A549 (cell line): ENCODE measurements around the gene SMPD2. TPM values are rescaled to one million over a fixed set of nuclear protein-coding genes. Genes with fewer than 3 reads are reported as not detected.

ENCODE experiments used
- ATAC-seq, 2 experiments: fragments of 200-7000 bp in 1 of 2; fragments of >200 bp in 1 of 2; cut with Nextera tagmentation in 1 of 2; cut with Tn5 transposase in 1 of 2; 3 replicates each; pipeline versions ENCODE4 v1.8.0 to v1.9.1; 2018 to 2020; ENCODE audit warnings: mild to moderate bottlenecking in 1 of 2, moderate library complexity in 1 of 2
- CTCF ChIA-PET: fragments of 300-600 bp; sonication (Branson Sonifier 250); formaldehyde crosslinking; extraction: SDS; loops from one replicate; lab custom pipeline; 2021; ENCODE audit warnings: antibody characterized with exemption, inconsistent platforms; lab: Yijun Ruan, JAX
- POLR2A ChIA-PET: fragments of 350-600 bp; formaldehyde crosslinking; extraction: SDS; loops from one replicate; lab custom pipeline; 2021; ENCODE audit warnings: antibody characterized with exemption, inconsistent platforms; lab: Yijun Ruan, JAX
- DNase-seq, 2 experiments: peaks; one replicate each; pipeline versions ENCODE4 v3.0.0 to v3.0.0-alpha.2; 2011 to 2016; ENCODE audit warnings: low read depth in 1 of 2, low spot score in 1 of 2
- FAIRE-seq: peaks from 2 replicates; lab custom pipeline; 2011; peaks lifted over from hg19 to GRCh38; lab: Jason Lieb, UNC
- H3K27ac ChIP-seq, 2 experiments: fragments of >200 bp; sonication (Bioruptor Twin); formaldehyde crosslinking; 3 replicates each; pipeline ENCODE4 v1.5.1; 2016 to 2017
- H3K4me1 ChIP-seq: fragments of >200 bp; sonication (Bioruptor Twin); formaldehyde crosslinking; 3 replicates; pipeline ENCODE4 v1.6.1; 2016
- H3K4me2 ChIP-seq: fragments of >200 bp; sonication (Bioruptor Twin); formaldehyde crosslinking; 3 replicates; pipeline ENCODE4 v1.6.1; 2016
- H3K4me3 ChIP-seq: fragments of >200 bp; sonication (Bioruptor Twin); formaldehyde crosslinking; 3 replicates; pipeline ENCODE4 v1.5.1; 2016
- H3K9me3 ChIP-seq: fragments of >200 bp; sonication (Bioruptor Twin); formaldehyde crosslinking; 3 replicates; pipeline ENCODE4 v1.6.1; 2016
- BCL3 ChIP-seq: fragments of >200 bp; sonication (Bioruptor Twin); formaldehyde crosslinking; IDR thresholded peaks from 3 replicates; pipeline ENCODE4 v1.6.1; 2016
- CEBPB ChIP-seq, 2 experiments: fragments of >200 bp in 1 of 2; sonication (Bioruptor Twin) in 1 of 2; formaldehyde crosslinking in 1 of 2; IDR thresholded peaks; 2 replicates each; pipeline ENCODE4 v1.6.1; 2012 to 2016
- E2F6 ChIP-seq: IDR thresholded peaks from 2 replicates; pipeline ENCODE4 v1.6.1; 2012; ENCODE audit warnings: low read depth, borderline replicate concordance
- EP300 ChIP-seq, 2 experiments: fragments of >200 bp; sonication (Bioruptor Twin); formaldehyde crosslinking; IDR thresholded peaks; 2 replicates in 1 of 2; 3 replicates in 1 of 2; pipeline ENCODE4 v1.6.1; 2016 to 2017
- FOSL2 ChIP-seq, 2 experiments: fragments of 450-650 bp in 1 of 2; fragments of >200 bp in 1 of 2; sonication (Bioruptor Twin) in 1 of 2; formaldehyde crosslinking; IDR thresholded peaks; 2 replicates each; pipeline versions ENCODE4 v1.5.0 to v1.6.1; 2016 to 2020; ENCODE audit warnings: mild to moderate bottlenecking in 1 of 2, moderate library complexity in 1 of 2
- FOXS1 ChIP-seq: fragments of 250-450 bp; sonication (Bioruptor Pico); IDR thresholded peaks from 2 replicates; pipeline ENCODE4 v1.5.0; 2020; ENCODE audit warnings: mild to moderate bottlenecking, moderate library complexity
- HOXB13 ChIP-seq: fragments of 250-450 bp; sonication (Bioruptor Pico); IDR thresholded peaks from 2 replicates; pipeline ENCODE4 v1.5.0; 2020; ENCODE audit warnings: low read depth, mild to moderate bottlenecking, moderate library complexity
- HOXB5 ChIP-seq: fragments of 250-450 bp; sonication (Bioruptor Pico); IDR thresholded peaks from 2 replicates; pipeline ENCODE4 v1.5.0; 2020; ENCODE audit warnings: mild to moderate bottlenecking, moderate library complexity
- JUN ChIP-seq, 2 experiments: fragments of >200 bp; sonication (Bioruptor Twin); formaldehyde crosslinking; IDR thresholded peaks; 2 replicates in 1 of 2; 3 replicates in 1 of 2; pipeline ENCODE4 v1.6.1; 2016 to 2017
- MAX ChIP-seq: IDR thresholded peaks from 2 replicates; pipeline ENCODE4 v1.6.1; 2012
- NR3C1 ChIP-seq: fragments of >200 bp; sonication (Bioruptor Twin); formaldehyde crosslinking; IDR thresholded peaks from 3 replicates; pipeline ENCODE4 v1.6.1; 2017
- POLR2AphosphoS2 ChIP-seq: conservative IDR thresholded peaks from 2 replicates; pipeline ENCODE4 v1.6.1; 2012; ENCODE audit warnings: low read length, improper control_type of control experiment, inconsistent platforms
- RARB ChIP-seq: fragments of 250-450 bp; sonication (Bioruptor Pico); IDR thresholded peaks from 2 replicates; pipeline ENCODE4 v1.8.0; 2021; ENCODE audit warnings: mild to moderate bottlenecking, moderate library complexity
- SMC3 ChIP-seq: fragments of >200 bp; sonication (Bioruptor Twin); formaldehyde crosslinking; IDR thresholded peaks from 3 replicates; pipeline ENCODE4 v1.6.1; 2018; ENCODE audit warnings: inconsistent platforms
- TP53 ChIP-seq: fragments of 250-450 bp; sonication (Bioruptor Pico); IDR thresholded peaks from 2 replicates; pipeline ENCODE4 v1.5.0; 2021; ENCODE audit warnings: mild to moderate bottlenecking, moderate library complexity
- USF2 ChIP-seq: fragments of 450-650 bp; IDR thresholded peaks from 2 replicates; pipeline ENCODE4 v1.6.1; 2014; ENCODE audit warnings: antibody characterized with exemption
- ZC3H11A ChIP-seq: fragments of 450-650 bp; IDR thresholded peaks from 2 replicates; pipeline ENCODE4 v1.6.1; 2014; ENCODE audit warnings: antibody characterized with exemption, mild to moderate bottlenecking
- ZNF302 ChIP-seq: fragments of 250-450 bp; sonication (Bioruptor Pico); IDR thresholded peaks from 2 replicates; pipeline ENCODE4 v1.9.0; 2021; ENCODE audit warnings: inconsistent platforms, mild to moderate bottlenecking, moderate library complexity
- WGBS: methylation state at CpG from one replicate; pipeline ENCODE4 v1.1.6; 2017; ENCODE audit errors: missing lambda C conversion rate; 5-methylcytosine and 5-hydroxymethylcytosine counted together
- polyA plus RNA-seq, 4 experiments: library from polyadenylated mRNA; depleted of rRNA in 3 of 4; stranded (reverse); fragments of >200 nt; fragmentation: RNase III in 1 of 4; extraction: RNeasy Plus Mini Kit Qiagen cat#74134 plus additional on column Dnase treatment in 1 of 4; gene quantifications; 2 replicates in 3 of 4; 3 replicates in 1 of 4; pipeline ENCODE4 v1.2.3, GENCODE V29; 2011 to 2017
- TF ChIP-seq, protein P1 (sequence below): fragments of >200 bp; sonication (Bioruptor Twin); formaldehyde crosslinking; IDR thresholded peaks from 2 replicates; pipeline ENCODE4 v1.6.1; 2016
- TF ChIP-seq, protein P2 (sequence below): IDR thresholded peaks from 2 replicates; pipeline ENCODE4 v1.6.1; 2012

The SMPD2 gene
- polyA plus RNA-seq, 2 of the 4 experiments (the other 2 are of a cell fraction), result 9.6 to 10.0 TPM

DNA sequence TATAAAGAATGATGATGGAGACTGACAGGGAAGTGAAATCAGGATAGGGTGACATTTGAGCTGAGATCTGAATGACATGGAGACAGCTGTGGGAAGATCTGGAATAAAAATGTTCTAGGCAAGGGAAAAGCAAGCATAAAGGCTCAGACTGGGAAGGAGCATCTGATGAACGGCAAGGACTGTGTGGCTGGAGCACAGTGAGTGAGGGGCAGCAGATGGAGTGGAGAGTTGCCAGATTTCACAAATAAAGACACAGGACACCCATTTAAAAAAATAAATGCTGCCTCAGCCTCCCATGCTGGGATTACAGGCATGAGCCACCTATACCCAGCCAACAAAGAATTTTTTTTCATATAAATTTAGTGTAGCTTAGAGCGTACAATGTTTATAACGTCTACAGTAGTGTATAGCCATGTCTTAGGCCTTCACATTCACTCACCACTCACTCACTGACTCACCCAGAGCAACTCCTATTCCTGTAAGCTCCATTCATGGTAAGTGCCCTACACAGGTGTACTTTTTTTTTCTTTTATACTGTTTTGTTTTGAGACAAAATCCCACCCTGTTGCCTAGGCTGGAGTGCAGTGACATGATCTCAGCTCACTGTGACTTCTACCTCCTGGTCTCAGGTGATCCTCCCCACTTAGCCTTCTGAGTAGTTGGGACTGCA is 44.9 kb downstream of the SMPD2 start:
- no peak for ATAC-seq
- TF ChIP-seq ZC3H11A (no peak), SMC3 (no peak), RARB (no peak), USF2 (no peak), MAX (no peak), NR3C1 (no peak), HOXB5 (CRISPR knock-in tag) (no peak), FOXS1 (CRISPR knock-in tag) (no peak), POLR2AphosphoS2 (no peak), TP53 (CRISPR knock-in tag) (no peak), HOXB13 (CRISPR knock-in tag) (no peak), BCL3 (no peak)
- TF ChIP-seq, all 56 proteins: peak for 0
- DNase-seq (no peak), FAIRE-seq (no peak)
- 74% methylated on average over 3 of the region's 3 CpGs for WGBS
- POLR2A ChIA-PET, result no interaction called here
- H3K9me3 ChIP-seq, result no peaks in the 10 kb centered on the region
- peak overlapping the region in 1 of 2 experiments; percentile 10; a peak in 1 of 6 replicates for H3K27ac ChIP-seq
- H3K4me2 ChIP-seq, result no peak overlapping the region
- CTCF ChIA-PET, result interaction anchor here (1.0 kb wide), 1 partner anchor 220 kb away, joined by 4 read pairs; no protein-coding TSS in a partner anchor
- no peak overlapping the region for H3K4me3 ChIP-seq
- peaks cover 24% of the 10 kb centered on the region; the same call in 2 of the 3 replicates for H3K4me1 ChIP-seq

DNA sequence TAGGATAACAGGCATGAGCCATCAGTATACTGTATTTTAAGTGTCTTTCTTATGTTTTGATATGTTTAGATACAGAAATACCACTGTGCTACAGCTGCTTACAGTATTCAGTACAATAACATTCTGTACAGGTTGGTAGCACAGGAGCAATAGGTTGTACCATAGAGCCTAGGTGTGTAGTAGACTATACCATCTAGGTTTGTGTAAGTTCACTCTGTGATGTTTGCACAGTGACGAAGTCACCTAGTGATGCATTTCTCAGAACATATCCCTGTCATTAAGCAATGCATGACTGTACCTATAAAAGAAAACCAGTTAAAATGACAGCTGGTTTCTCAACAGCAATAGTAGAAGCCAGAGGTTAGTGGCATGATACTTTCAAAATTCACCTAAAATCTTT is 45.5 kb downstream of the SMPD2 start:
- TF ChIP-seq FOSL2 (IDR thresholded peaks at IDR 0.05) (no peak), FOSL2 (CRISPR knock-in tag; IDR thresholded peaks at IDR 0.05) (peak; percentile 59), EP300 (IDR thresholded peaks at IDR 0.05) (no peak), CEBPB (IDR thresholded peaks at IDR 0.05) (0 out of 4 replicates have a peak, but pooled peaks of 1 of the 2 experiments have one; percentile 15), JUN (IDR thresholded peaks at IDR 0.05) (no peak)
- TF ChIP-seq, protein P1, sequence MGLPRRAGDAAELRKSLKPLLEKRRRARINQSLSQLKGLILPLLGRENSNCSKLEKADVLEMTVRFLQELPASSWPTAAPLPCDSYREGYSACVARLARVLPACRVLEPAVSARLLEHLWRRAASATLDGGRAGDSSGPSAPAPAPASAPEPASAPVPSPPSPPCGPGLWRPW, result no peak
- ChIA-PET CTCF (interaction anchor here (1.0 kb wide), 1 partner anchor 219 kb away, joined by 4 read pairs; no protein-coding TSS in a partner anchor), POLR2A (no interaction called here)
- no peak overlapping the region for H3K4me2 ChIP-seq
- H3K4me1 ChIP-seq, result peaks cover 17% of the 10 kb centered on the region; the same call in 2 of the 3 replicates
- H3K27ac ChIP-seq, result no peak overlapping the region; a peak in 1 of 6 replicates
- peak in 1 of 2 experiments; percentile 44 for DNase-seq
- no peak for FAIRE-seq
- no peaks in the 10 kb centered on the region for H3K9me3 ChIP-seq
- no peak overlapping the region for H3K4me3 ChIP-seq
- 7% methylated on average over 1 of the region's 1 CpG for WGBS
- no peak for ATAC-seq

DNA sequence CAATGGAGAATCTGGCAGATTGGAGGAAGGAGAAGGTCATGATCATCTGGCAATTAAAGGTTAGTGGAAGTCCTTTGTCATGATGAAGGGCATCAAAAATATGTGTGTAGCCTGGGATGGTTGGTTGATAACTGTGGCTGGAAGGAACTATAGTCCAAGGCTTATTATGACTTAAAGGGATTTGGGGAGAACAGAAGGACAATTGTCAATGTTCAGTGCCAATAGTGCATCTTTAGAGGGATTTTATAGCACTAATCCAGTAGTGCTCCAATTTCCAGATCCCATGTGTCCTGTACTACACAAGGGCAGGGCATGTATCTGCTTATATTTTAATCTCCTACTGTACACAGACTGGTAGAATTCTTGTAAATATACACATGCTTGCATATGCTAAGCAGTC is 47.5 kb downstream of the SMPD2 start:
- no peak for ATAC-seq
- Histone ChIP-seq H3K4me3 (no peak overlapping the region), H3K9me3 (no peaks in the 10 kb centered on the region), H3K4me1 (0 out of 3 replicates have a peak, but pooled peaks cover 7% of the 10 kb centered on the region), H3K4me2 (no peak overlapping the region), H3K27ac (no peak overlapping the region)
- TF ChIP-seq E2F6 (no peak), TP53 (CRISPR knock-in tag) (no peak), MAX (no peak), ZNF302 (CRISPR knock-in tag) (no peak)
- TF ChIP-seq, protein P2, sequence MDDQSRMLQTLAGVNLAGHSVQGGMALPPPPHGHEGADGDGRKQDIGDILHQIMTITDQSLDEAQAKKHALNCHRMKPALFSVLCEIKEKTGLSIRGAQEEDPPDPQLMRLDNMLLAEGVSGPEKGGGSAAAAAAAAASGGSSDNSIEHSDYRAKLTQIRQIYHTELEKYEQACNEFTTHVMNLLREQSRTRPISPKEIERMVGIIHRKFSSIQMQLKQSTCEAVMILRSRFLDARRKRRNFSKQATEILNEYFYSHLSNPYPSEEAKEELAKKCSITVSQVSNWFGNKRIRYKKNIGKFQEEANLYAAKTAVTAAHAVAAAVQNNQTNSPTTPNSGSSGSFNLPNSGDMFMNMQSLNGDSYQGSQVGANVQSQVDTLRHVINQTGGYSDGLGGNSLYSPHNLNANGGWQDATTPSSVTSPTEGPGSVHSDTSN, result no peak
- ChIA-PET CTCF (no interaction called here), POLR2A (no interaction called here)
- FAIRE-seq, result no peak
- no peak for DNase-seq
